ENCODE data around the gene ZFYVE9.
"Not testable (repeated sequence)": the region's sequence is repeated elsewhere in the genome, so short reads cannot be mapped to it uniquely, and the experiment has no call there.

GRCh38 chr1:52181759-52182158, 39.9 kb downstream of the ZFYVE9 start:
- TF ChIP-seq EZH2 (IDR thresholded peaks at IDR 0.05); POLR2AphosphoS5 (IDR thresholded peaks at IDR 0.05; ENCODE audit: borderline replicate concordance, low read depth, low read length): not testable (repeated sequence)
